HG02798 (cell line): ENCODE results near the gene DDIT3.
"Not testable (repeated sequence)": the region's sequence is repeated elsewhere in the genome, so short reads cannot be mapped to it uniquely, and the experiment has no call there.

Source experiments
- ATAC-seq: cut with Tn5 transposase; IDR thresholded peaks from one replicate; pipeline ENCODE4 v1.9.1; 2021; ENCODE audit warnings: mild to moderate bottlenecking; ENCODE audit not compliant: unreplicated experiment, poor library complexity

DDIT3 gene, protein sequence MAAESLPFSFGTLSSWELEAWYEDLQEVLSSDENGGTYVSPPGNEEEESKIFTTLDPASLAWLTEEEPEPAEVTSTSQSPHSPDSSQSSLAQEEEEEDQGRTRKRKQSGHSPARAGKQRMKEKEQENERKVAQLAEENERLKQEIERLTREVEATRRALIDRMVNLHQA

DNA sequence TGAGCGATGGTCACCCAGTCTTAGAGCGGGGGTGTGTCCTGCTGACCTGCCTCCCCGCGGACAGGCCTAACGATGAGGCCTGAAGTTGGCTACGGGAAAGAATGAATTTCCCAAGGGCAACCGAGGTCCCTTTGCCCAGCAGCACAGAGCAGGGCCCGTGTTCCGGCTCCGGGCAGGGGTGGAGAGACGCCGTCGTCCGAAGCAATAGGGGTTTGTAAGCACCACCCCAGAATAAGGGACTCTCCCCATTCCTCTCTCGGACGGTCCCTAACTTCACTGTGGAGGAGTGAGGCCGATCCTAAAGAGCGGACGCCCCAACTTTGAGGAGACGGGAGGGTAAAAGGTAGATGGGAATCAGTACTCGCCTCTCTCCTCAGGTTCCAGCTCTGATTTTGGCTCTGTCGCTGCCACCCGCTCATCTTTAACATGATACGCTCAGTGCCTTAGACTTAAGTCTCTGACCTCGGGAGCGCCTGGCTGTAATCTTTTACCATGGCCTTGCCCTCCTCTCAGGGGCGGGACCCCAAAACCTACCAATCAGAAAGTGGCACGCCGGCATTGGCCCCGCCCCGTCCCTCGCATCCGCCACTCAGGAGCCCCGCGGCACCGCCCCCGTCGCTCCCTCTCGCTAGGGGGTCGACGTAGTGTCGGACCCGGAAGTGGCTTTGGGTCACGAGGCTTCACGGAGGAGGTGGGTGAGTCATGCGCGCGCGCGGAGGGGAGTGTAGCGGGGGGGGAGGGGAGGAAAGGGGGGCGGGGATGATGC, at the start of gene DDIT3:
Gene DDIT3, minus strand, starts transcription at position 462 of the 766 bp plus-strand sequence. CDS start 3,108 bp downstream, outside the sequence.
- ATAC-seq, result peak; percentile 74

DNA sequence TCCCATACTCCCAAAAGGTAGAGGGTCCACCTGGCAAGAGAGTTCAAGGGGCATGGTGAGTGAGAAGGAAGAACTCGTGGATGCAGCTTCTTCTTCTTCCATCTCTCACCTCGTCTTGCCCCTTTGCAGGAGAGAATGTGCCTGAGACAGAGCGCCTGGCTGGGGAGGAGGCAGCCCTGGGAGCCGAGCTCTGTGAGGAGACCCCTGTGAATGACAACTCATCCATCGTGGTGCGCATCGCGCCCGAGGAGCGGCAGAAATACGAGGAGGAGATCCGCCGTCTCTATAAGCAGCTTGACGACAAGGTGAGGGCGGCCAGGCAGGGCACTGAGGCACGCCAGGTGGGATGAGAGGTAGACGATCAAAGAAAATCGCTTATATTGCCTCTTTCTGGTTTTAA, 49.5 kb upstream of the DDIT3 start:
- ATAC-seq, result no peak

DNA sequence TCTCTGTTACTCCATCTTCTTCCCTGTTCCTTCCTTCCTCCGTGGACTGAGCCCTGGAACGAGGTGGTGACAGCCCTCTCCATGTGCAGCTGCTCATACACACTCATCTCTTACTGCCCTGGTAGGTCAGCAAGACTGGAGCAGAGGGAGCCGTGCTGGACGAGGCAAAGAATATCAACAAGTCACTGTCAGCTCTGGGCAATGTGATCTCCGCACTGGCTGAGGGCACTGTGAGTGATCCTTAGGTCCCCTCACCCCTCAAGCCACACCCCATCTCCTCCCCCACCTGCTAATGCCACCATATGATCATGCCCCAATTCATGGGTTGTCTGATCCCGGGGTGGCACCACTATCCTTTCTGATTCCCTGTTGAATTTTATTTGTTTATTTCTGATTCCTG, 48.5 kb upstream of the DDIT3 start:
- ATAC-seq, result no peak

DNA sequence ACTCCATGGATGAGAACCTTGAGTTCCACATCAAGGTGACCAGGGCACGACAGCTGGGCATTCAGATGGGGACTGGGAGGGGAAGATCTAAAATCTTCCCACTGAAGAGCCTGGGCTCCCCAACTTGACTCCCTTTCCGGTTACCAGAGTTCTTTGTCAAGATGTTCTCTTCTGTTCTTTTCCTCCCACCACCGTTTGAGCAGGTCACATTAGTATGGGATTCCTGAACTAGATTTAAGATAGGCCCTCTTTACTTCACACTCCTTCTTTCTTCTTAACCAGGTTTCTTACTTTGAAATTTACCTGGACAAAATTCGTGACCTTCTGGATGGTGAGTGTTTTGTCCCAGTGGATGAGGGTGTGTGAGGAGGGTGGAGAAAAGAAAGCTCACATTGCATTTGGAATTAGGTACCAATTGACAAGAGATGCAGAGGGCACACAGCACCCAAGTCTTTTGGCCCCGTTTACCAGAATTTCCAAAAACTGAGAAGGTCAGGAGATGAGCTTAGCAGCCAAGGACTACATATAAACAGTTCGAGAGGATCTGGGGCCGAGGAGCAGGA, 43.9 kb upstream of the DDIT3 start:
- no peak for ATAC-seq

DNA sequence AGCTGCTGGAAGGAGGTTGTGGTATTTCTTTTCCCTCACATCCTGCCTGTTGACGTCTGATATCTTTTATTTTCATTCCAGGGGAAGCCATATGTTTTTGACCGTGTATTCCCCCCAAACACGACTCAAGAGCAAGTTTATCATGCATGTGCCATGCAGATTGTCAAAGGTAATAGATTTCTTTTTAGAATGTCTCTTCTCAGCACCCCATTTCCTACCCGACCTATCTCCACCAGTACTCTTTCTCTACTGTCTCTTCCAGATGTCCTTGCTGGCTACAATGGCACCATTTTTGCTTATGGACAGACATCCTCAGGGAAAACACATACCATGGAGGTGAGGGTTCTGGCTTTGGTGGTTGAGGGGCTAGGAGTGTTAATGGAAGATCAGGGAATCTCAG, 43.0 kb upstream of the DDIT3 start:
- no peak for ATAC-seq

DNA sequence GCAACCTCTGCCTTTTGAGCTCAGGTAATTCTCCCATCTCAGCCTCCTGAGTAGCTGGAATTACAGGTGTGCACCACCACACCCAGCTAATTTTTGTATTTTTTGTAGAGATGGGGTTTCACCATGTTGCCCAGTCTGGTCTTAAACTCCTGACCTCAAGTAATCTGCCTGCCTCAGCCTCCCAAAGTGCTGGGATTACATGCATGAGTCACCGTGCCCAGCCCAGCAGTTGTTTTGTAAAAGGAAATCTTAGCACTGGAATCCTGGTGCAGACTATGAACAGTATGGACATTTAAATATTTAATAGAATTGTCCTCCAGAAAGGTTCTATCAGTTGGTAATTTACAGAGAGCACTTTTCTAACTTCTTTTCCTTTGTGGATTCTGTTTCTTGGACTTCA, 40.8 kb upstream of the DDIT3 start:
- not testable (repeated sequence) for ATAC-seq

DNA sequence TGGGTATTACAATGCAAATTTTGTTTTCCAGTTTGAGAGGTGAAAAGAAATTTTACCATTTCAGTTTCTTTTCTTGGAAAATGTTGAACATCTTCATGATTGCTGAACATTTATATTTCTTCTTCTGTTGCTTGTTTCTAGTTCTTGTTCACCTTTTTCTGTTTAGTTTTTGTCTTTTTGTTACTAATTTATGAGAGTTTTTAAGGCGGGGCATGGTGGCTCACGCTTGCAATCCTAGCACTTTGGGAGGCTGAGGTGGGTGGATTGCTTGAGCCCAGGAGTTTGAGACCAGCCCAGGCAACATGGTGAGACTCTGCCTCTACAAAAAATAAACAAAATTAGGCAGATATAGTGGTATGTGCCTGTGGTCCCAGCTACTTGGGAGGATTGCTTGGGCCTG, 40.2 kb upstream of the DDIT3 start:
- no peak for ATAC-seq

DNA sequence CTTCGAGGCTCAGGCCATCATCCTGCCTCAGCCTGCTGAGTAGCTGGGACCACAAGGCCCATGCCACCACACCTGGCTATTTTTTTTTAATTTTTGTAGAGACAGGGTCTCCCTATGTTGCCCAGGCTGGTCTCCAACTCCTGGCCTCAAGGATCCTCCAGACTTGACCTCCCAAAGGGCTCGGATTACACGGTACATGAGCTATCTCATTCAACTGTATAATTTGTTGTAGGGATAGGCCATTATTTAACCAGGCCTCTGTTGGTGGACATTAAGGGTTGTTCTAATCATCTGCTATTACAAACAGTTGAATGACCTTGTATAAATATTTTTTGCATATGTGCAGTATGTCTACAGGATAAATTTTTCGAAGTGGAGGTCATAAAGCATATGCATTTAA, 38.5 kb upstream of the DDIT3 start:
- ATAC-seq, result no peak

DNA sequence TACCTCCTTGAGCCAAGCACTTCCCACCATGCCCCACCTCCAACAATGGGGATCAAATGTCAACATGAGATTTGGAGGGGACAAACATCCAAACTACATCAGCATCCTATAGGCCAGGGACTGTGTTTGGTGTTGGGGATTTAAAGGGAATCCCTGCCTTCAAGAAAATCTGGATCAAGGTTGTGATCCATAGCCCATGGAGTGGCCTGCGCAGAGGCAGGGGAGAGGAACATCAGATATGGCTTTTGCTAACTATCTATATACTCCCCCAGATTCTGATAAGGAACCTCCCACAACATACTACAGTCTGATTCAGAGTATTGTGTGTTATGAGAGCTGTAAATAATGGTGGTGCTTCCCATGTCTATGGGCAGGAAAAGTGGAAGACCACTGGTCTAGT, 34.6 kb upstream of the DDIT3 start:
- no peak for ATAC-seq

DNA sequence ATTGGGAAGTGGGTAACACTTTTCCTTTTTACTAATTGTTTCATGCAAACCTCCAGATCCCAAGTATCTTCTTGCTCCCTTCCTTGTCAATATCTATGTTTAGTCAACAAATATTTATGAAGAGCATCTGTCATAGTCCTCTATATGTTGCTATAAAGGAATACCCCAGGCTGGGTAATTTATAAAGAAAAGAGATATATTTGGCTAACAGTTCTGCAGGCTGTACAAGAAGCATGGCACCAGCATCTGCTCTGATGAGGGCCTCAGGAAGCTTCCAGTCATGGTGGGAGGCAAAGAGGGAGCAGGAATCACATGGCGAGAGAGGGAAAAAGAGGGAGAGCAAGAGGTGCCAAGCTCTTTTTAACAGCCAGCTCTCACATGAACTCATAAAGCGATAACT, 34.1 kb upstream of the DDIT3 start:
- ATAC-seq, result no peak

DNA sequence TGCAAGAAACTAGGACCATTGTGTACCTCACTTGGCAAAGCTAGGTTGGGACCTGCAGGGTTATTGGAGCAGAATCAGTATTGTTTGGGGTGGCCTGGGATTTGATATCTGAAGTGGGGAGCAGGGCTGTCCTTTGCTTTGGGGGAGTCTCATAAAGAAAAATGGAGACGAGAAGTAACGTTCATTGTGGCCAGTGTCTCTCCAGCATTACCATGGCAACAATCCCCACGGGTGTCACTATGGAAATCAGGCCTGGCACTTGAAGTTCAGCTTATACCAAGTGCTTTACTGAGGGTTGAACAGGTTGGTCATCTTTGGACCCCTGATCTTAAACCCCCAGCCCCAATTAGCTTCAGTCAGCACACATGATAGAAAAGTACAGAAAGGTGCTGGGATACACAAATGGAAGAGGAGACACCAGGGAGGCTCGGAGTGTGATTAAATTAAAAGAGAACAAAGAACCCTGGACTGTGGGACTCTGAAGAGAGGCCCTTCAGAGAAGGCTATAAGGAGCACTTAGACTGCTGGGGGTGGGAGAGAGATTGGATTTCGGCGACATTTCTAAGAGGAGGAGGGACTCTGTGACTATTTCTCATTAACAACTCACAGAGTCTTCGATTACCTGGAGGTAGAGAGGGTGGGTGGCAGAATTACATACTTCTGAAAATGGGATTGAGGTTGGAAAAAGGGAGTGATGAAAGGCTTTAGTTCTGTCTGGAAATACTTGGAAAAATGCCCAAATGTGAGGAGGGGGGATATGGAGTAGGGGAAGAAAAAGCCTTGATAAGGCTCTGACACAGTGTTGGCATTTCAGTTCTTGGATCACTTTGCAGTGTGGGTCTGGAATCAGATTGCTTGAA, 33.3 kb upstream of the DDIT3 start:
- no peak for ATAC-seq

DNA sequence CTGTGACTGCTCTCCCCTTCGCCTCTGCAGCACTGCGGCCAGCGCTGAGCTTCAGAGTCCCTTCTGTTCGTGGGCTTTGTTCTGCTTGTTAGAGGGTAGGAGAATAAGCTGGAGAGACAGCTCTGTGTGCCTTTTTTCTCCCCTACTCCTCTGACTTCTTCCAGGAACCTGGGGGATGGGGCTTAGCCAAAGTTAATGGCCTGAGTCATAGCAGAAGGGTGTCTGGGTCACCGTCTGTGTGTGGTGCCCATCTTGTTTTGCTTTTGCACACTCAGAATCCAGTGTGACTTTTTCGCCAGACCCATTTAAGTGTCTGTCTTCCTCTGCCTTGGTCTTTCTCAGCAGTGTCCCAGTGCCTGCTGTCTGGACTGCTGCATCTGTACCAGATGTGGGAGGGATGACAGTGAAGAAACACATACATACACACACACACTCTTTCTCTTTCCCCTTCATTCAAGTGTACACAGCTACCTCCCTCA, 32.6 kb upstream of the DDIT3 start:
- ATAC-seq, result no peak

DNA sequence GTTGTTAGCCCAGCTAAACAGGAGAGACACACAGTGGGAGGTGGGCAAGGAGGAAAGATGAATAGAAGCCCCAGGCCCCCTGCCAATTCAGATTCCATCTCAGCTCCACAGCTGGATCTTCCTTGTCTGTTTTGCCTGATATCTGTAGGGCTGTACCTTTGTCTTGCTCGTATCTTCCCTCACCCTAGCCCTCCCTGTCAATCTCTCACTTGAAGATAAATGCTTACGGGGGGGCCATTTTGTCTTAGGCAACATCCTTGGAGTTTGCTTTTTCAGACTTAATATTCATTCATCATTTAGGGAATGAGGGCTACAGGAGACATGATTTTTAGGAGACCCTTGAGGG, 32.0 kb upstream of the DDIT3 start:
- ATAC-seq, result no peak

DNA sequence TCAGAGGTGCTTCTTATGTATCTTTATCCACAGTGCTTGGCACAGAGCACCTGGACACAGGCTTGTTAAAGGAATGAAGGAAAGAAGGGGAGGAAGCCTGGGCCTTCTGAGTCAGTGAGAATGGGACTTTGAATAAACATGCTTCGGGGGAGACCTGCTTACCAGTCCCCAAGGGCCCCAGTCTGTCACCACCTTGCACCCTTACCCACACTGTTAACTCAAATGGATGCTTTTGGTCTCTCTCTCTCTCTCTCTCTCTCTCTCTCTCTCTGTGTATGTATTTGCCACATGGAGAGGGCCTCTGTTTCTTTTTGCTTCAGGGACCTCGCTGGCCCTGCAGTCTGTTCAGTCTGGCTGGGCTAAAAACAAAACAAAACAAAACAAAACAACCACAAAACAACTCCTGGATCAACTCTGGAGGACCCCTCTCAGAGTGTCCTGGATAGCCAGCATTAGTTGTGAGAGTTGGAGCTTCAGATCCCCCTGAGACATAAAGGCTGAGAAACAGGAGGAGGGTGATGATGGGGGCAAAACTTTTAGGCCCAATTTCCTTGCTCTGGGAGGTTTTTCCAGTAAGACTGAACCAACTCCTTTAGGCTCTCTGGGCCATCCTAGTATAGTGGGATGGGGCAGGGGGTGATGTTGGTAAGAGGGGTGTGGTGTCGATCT, 31.5 kb upstream of the DDIT3 start:
- no peak for ATAC-seq

DNA sequence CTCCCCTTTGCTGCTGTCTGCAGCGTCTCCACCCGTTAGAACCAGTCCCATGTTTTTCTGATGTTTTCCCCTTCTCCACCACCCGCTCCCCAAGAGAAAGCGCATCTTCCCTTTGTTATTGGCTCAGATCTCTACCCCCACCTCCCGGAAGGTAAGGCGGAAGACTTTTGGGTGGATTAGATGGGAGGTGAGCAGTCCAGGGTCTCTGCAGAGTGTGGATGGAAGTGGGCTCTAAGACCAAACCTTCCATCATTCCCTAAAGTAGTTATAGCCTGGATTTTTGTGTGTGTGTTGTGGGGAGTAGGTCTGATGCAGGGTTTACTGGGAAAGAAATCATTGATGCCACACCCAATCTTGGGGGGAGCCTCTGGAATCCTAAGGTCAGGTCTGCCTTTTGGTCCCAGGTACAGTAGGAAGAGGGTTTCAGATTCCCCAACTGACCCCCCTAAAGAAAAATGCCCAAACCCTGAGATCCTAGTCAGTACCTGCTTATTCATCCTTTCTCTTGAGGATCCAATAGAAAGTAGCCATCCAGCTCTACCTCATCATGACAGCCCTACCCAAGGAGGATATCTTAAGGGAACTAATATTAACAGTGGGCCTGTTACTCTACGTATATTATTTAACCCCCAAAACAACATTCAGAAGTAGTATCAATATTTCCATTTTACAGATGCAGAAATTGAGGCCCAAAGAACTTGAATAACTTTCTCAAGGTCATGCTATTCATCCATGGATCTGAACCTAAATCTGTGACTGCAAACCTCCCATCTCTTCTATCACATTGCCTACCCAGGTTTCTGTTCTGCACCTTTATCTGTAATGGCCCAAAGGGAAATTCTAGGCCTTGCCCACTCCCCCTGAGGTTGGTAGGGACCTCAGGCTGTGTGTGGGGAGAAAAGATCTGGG, 30.6 kb upstream of the DDIT3 start:
- no peak for ATAC-seq

DNA sequence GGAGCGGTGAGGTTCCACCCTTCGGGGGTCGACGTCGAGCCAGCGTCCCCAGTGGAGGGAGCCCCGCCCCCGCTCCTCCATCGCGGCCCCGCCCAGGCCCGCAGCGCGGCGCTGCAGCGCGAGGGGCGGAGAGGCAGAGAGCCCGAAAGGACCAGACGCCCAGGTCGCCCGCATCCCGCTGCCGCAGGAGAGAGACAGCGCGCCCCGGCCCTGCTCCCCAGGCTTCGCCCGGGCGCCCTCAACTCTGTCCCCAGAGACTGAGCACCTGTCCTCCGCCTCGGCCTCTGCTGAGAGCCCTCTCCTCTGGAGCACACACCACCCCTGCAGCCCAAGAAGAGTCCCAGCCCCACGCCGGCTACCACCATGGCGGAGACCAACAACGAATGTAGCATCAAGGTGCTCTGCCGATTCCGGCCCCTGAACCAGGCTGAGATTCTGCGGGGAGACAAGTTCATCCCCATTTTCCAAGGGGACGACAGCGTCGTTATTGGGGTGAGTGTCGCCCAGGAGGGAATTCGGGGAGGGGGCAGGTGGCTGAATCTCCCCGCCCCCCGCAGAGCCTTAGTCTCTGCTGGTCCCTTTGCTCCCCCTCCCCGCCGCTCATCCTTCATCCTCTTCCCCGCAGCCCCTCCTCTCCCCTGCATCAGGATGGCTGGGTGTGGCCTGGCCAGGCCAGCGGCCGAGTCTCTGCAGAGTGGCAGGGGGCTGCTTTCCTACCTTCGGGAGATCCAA, 29.8 kb upstream of the DDIT3 start, which contains the start of gene KIF5A:
Gene KIF5A, plus strand, starts transcription at position 136 of the 732 bp plus-strand sequence. Its CDS starts 228 bp downstream, at position 364.
- no peak for ATAC-seq

DNA sequence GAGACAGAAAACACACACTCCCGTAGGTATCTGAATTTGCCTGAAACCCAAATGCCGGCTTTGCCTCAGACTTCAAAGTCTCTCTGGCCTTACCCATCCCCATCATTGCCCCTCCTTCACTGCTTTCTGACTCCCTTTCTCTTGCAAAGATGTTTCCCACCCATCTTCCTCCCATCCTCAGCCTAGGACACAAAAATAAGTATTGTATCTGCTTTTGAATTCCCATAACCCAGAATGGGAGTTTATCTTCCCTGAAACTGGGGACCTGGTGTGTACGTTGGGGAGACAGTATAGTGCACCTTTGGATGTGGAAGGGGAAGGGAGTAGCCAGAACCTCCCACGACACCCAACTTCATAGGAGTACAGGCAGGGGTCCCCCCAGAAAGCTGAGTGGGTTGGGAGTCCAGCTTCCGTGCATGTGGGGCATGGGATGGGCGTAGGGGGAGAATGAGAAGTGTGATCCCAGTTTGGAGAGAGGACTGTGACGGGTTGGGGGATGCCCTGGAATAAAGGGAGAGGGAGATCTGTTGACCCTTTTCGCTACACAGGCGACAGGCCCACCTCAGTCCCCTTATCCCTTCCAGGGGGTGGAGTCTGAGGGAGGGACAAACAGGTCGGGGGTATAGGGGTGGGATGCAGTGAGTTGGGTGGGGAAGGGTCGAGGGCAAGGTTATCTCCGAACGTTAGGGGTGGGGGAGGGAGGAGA, 29.0 kb upstream of the DDIT3 start:
- no peak for ATAC-seq

DNA sequence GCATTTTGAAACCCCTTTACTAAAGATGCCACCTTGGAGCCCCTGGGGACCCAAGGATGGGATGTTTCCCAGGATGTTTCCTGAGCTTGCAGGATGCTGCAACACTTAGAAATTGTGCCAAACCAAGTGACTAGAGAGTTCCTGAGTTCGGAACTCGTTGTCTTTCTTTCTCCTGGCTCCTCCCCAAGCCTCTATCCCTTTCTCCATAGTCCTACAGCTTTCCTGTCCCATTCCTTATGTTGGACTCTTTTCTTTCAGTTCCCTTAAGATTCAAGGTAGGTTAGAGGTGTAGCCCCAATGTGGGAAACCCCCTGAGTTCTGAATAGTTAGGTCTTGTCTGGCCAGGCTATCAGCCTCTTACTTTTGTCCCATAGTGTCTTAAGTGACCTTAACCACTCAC, 28.2 kb upstream of the DDIT3 start:
- no peak for ATAC-seq
